Panc1 (cell line): ENCODE measurements around the gene ZDHHC8.

Experiments
- CTCF ChIP-seq: fragments of 450-650 bp; IDR thresholded peaks from 2 replicates; pipeline ENCODE4 v1.5.1; 2017; ENCODE audit warnings: mild to moderate bottlenecking
- POLR2AphosphoS5 ChIP-seq: IDR thresholded peaks from 2 replicates; pipeline ENCODE4 v1.6.1; 2012; ENCODE audit warnings: mild to moderate bottlenecking, low read depth, low read length, moderate library complexity
- SIN3A ChIP-seq: IDR thresholded peaks from 2 replicates; pipeline ENCODE4 v1.6.1; 2012; ENCODE audit warnings: low read depth, mild to moderate bottlenecking, low read length, moderate library complexity, borderline replicate concordance; ENCODE audit not compliant: insufficient read depth

GRCh38 chr22:20164863-20165262 lies 33.3 kb downstream of the ZDHHC8 start:
- TF ChIP-seq SIN3A, result no peak
- no peak for TF ChIP-seq POLR2AphosphoS5
- no peak for TF ChIP-seq CTCF
